Daoy (cell line): ENCODE measurements around the gene SMAP2. TPM values are rescaled to one million over a fixed set of nuclear protein-coding genes. Genes with fewer than 3 reads are reported as not detected.

Experiments used
- DNase-seq: peaks from one replicate; pipeline ENCODE4 v3.0.0-alpha.2; 2015; ENCODE audit warnings: low read depth
- total RNA-seq: library from RNA; depleted of rRNA; stranded (reverse); fragments of >200 nt; shearing (Covaris generic); gene quantifications from 2 replicates; pipeline ENCODE4 v1.2.3, GENCODE V29; 2014

Gene SMAP2
- total RNA-seq, 1 experiment from 2014 or later, result 26.9 TPM

GRCh38 chr1:40421431-40422384, 48.2 kb downstream of the SMAP2 start:
- DNase-seq, result peak; percentile 41

GRCh38 chr1:40422630-40423263, 49.2 kb downstream of the SMAP2 start:
- DNase-seq, result no peak

- no peak for DNase-seq
Measured at GRCh38 chr1:40423264-40423642, 49.7 kb downstream of the SMAP2 start.

GRCh38 chr1:40423951-40424618, 50.6 kb downstream of the SMAP2 start:
- no peak for DNase-seq

- no peak for DNase-seq
Measured at GRCh38 chr1:40425198-40425597, 51.7 kb downstream of the SMAP2 start.

- no peak for DNase-seq
Measured at GRCh38 chr1:40431385-40431784, 57.9 kb downstream of the SMAP2 start.

- DNase-seq, result no peak
Measured at GRCh38 chr1:40432644-40433390, 59.3 kb downstream of the SMAP2 start.

GRCh38 chr1:40435471-40435870, 61.9 kb downstream of the SMAP2 start:
- peak; percentile 4 for DNase-seq

GRCh38 chr1:40435876-40436275, 62.3 kb downstream of the SMAP2 start:
- DNase-seq, result no peak

- DNase-seq, result peak; percentile 16
Measured at GRCh38 chr1:40438391-40439015, 65.0 kb downstream of the SMAP2 start.

GRCh38 chr1:40439247-40439646, 65.7 kb downstream of the SMAP2 start:
- no peak for DNase-seq

GRCh38 chr1:40449684-40450494, 76.4 kb downstream of the SMAP2 start, which contains the start of gene ZFP69B:
TSS of gene ZFP69B (plus strand) at chr1:40450476. CDS start at chr1:40450962, 486 bp downstream.
- DNase-seq, result peak; percentile 98

GRCh38 chr1:40450495-40451237, 77.1 kb downstream of the SMAP2 start:
- DNase-seq, result peak; percentile 88

GRCh38 chr1:40451238-40451585, 77.7 kb downstream of the SMAP2 start:
- no peak for DNase-seq

- no peak for DNase-seq
Measured at GRCh38 chr1:40454873-40455272, 81.3 kb downstream of the SMAP2 start.

GRCh38 chr1:40462956-40463590, 89.5 kb downstream of the SMAP2 start:
- DNase-seq, result no peak

GRCh38 chr1:40469327-40469726, 95.8 kb downstream of the SMAP2 start:
- DNase-seq, result no peak
